Loucy (cell line): ENCODE data around the gene SCGB1A1.

Experiments used
- CTCF ChIP-seq: fragments of 200-600 bp; sonication (generic); conservative IDR thresholded peaks from 2 replicates; pipeline ENCODE4 v1.5.1; 2014; ENCODE audit warnings: mild to moderate bottlenecking, antibody characterized with exemption, low read length
- EZH2phosphoT487 ChIP-seq: fragments of 200-600 bp; IDR thresholded peaks from 2 replicates; pipeline ENCODE4 v1.6.1; 2018; ENCODE audit warnings: antibody characterized with exemption, mild to moderate bottlenecking, moderate library complexity, borderline replicate concordance

GRCh38 chr11:62431171-62431901 lies 12.5 kb downstream of the SCGB1A1 start:
- no peak for TF ChIP-seq EZH2phosphoT487
- no peak for TF ChIP-seq CTCF
